ENCODE measurements around the gene AIF1L. TPM values are rescaled to one million over a fixed set of nuclear protein-coding genes. Genes with fewer than 3 reads are reported as not detected.
A peak's percentile ranks its signal among the peaks of the same experiment; 100 is the strongest.
"Not testable (repeated sequence)": the region's sequence is repeated elsewhere in the genome, so short reads cannot be mapped to it uniquely, and the experiment has no call there.

AIF1L gene
- total RNA-seq, 1 donor from 2014 or later = 72.5 TPM

DNA sequence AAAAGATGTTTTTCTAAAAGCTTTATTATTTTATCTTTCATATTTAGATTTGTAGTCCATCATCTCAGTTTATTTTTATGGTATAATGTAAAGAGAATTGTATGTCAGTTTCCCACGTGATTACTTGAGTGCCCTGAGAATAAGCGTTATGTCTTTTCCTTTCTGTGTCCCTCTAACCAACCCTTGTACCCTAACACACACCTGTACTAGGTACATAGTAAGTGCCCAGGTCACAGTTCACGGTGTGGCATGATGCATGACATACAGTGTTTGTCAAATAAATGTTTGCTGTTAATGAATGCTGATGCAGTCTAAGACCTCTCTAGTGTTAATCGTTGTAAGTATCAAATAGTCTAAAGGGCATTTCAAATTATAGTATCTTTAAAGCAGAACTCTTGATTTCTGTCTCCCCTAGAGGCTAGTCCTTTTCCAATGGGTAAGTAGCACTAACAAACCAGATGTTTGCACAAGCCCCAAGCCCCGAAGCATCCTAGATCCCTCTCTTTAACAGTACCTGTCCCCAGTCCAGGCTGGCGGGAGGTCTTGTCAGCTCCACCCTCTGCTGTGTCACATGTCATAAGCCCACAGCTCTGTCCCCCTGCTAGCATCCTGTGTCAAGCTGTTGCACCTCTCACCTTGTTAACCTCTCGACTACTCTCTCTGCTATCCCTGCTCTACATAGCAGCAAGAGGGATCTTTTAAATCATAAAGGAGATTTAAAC is 52.8 kb downstream of the AIF1L start:
- TF ChIP-seq, protein P1, sequence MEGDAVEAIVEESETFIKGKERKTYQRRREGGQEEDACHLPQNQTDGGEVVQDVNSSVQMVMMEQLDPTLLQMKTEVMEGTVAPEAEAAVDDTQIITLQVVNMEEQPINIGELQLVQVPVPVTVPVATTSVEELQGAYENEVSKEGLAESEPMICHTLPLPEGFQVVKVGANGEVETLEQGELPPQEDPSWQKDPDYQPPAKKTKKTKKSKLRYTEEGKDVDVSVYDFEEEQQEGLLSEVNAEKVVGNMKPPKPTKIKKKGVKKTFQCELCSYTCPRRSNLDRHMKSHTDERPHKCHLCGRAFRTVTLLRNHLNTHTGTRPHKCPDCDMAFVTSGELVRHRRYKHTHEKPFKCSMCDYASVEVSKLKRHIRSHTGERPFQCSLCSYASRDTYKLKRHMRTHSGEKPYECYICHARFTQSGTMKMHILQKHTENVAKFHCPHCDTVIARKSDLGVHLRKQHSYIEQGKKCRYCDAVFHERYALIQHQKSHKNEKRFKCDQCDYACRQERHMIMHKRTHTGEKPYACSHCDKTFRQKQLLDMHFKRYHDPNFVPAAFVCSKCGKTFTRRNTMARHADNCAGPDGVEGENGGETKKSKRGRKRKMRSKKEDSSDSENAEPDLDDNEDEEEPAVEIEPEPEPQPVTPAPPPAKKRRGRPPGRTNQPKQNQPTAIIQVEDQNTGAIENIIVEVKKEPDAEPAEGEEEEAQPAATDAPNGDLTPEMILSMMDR (IDR thresholded peaks at IDR 0.05; ENCODE audit: unreplicated experiment) = no peak
- peaks cover 34% of the 10 kb centered on the region for H3K36me3 Mint-ChIP-seq (ENCODE audit: insufficient read depth)
- no peaks in the 10 kb centered on the region for H3K9me3 Mint-ChIP-seq (ENCODE audit: low read depth)
- no peak overlapping the region for H3K4me3 Mint-ChIP-seq (ENCODE audit: low read depth)
- no peaks in the 10 kb centered on the region for H3K27me3 Mint-ChIP-seq
- H3K27ac Mint-ChIP-seq = peak overlapping the region; percentile 35
- H3K4me1 Mint-ChIP-seq (ENCODE audit: low read depth) = no peaks in the 10 kb centered on the region
- DNase-seq (ENCODE audit: low spot score, unreplicated experiment) = no peak

DNA sequence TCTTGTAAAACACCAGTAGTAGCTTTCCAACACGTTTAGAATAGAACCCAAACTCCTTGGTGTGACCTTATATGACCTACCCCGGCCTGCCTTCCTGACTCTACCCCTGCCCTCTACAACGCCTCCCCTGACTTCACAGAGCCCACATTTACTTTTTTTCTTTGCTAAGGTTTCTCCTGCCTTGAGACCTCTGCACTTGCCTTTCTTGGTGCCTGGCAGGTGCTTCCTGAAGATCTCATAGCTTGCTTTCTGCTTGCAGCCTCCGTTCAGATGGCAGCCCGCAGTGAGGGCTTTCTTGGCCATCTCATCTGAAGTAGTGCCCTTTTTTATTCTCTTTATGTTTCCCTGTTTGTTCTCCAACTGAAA is 53.3 kb downstream of the AIF1L start:
- DNase-seq (ENCODE audit: low spot score, unreplicated experiment) = no peak
- Mint-ChIP-seq H3K9me3 (ENCODE audit: low read depth) (no peaks in the 10 kb centered on the region), H3K27me3 (no peaks in the 10 kb centered on the region), H3K27ac (peak overlapping the region; percentile 35), H3K4me1 (ENCODE audit: low read depth) (no peaks in the 10 kb centered on the region), H3K36me3 (ENCODE audit: insufficient read depth) (peaks cover 35% of the 10 kb centered on the region), H3K4me3 (ENCODE audit: low read depth) (no peak overlapping the region)
- TF ChIP-seq, protein P1 (IDR thresholded peaks at IDR 0.05; ENCODE audit: unreplicated experiment) = no peak

DNA sequence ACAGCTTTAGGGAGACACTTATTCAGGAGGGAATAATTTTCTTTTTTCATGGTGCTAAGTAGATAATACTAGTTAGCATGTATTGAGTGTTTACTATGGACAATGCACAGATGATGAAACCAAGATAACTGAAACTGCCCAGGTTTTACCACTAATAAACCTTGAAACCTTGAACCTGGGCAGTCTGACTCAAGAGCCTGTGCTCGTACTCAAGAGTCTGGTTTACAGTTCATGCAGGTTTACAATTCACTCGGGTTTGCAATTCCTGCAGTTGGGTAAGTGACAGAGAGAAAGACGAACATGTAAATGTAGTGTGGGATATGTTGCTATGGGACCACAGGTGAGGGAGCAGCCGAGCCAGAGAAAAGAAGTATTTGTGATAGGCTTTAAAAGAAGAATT is 57.3 kb downstream of the AIF1L start:
- DNase-seq (ENCODE audit: low spot score, unreplicated experiment) = no peak
- Mint-ChIP-seq H3K9me3 (ENCODE audit: low read depth) (no peaks in the 10 kb centered on the region), H3K27me3 (no peaks in the 10 kb centered on the region), H3K4me3 (ENCODE audit: low read depth) (no peak overlapping the region), H3K36me3 (ENCODE audit: insufficient read depth) (peaks cover 40% of the 10 kb centered on the region), H3K4me1 (ENCODE audit: low read depth) (no peaks in the 10 kb centered on the region), H3K27ac (peak overlapping the region; percentile 66)
- TF ChIP-seq, protein P1 (IDR thresholded peaks at IDR 0.05; ENCODE audit: unreplicated experiment) = no peak

DNA sequence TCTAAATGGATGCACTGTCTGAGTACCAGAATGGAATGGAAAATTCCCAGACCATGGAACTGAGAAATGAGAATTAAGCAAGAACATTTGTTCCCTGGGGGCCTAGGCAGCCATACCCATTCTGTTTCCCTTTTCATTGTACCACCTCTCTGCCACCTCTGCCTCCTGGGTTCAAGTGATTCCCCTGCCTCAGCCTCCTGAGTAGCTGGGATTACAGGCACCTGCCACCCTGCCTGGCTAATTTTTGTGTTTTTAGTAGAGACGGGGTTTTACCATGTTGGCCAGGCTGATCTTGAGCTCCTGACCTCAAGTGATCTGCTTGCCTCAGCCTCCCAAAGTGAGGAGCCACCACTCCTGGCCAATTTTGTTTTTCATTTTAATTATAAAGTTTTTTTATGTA is 62.3 kb downstream of the AIF1L start:
- H3K9me3 Mint-ChIP-seq (ENCODE audit: low read depth); H3K27ac Mint-ChIP-seq; H3K4me3 Mint-ChIP-seq (ENCODE audit: low read depth); DNase-seq (ENCODE audit: low spot score, unreplicated experiment); H3K4me1 Mint-ChIP-seq (ENCODE audit: low read depth); H3K27me3 Mint-ChIP-seq: not testable (repeated sequence)
- peaks cover 25% of the 10 kb centered on the region for H3K36me3 Mint-ChIP-seq (ENCODE audit: insufficient read depth)

DNA sequence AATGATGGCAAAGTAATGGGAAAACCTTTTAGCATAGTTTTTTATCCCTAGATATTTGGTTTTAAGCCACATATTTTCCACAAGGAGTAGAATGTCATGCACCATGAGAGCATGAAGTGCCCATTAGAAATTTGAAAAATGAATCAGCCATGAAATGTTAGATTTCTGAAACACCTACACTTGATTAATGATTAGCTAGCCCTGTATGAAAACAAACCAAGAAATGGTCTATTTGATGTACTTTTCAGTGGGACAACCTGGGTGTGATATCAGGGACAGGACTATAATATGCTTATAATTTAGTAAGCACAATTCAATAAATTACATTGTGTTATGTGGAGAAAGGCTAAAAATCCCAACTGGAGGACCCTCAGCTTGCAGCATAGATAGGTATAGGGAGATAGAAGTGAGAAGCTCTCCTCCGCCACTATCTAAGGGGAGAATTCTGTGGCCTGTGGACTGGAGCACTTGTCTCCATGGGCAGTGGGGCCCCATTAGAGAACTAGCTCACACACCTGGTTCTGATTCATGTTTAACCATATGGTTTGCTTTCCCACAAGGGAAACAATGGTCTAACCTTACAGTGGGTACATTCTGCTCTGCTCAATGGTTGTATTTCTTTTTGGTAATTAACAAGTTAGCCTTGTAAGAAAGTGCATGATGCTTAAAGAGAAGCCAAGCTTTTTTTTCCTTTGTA is 64.2 kb downstream of the AIF1L start:
- Mint-ChIP-seq H3K27ac (no peak overlapping the region), H3K9me3 (ENCODE audit: low read depth) (no peaks in the 10 kb centered on the region), H3K4me3 (ENCODE audit: low read depth) (no peak overlapping the region), H3K4me1 (ENCODE audit: low read depth) (no peaks in the 10 kb centered on the region), H3K27me3 (no peaks in the 10 kb centered on the region), H3K36me3 (ENCODE audit: insufficient read depth) (peaks cover 11% of the 10 kb centered on the region)
- DNase-seq (ENCODE audit: low spot score, unreplicated experiment) = no peak
- TF ChIP-seq, protein P1 (IDR thresholded peaks at IDR 0.05; ENCODE audit: unreplicated experiment) = no peak

DNA sequence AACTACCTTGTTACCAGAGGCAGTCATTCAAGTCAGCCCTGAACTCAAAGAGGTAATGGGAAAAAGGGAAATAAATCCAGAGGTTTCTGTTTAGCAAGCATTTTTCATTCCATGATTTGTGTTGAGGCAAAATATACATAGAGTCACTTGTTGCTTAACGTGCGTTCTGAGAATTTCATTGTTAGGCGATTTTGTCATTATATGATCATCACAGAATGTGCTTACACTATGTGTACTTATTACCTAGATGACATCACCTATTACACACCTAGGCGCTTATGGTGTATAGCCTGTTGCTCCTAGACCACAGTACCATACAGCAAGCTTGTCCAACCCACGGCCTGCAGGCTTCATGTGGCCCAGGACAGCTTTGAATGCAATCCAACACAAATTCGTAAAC is 65.3 kb downstream of the AIF1L start:
- TF ChIP-seq, protein P1 (IDR thresholded peaks at IDR 0.05; ENCODE audit: unreplicated experiment) = no peak
- Mint-ChIP-seq H3K9me3 (ENCODE audit: low read depth) (no peaks in the 10 kb centered on the region), H3K27ac (no peak overlapping the region), H3K4me1 (ENCODE audit: low read depth) (no peaks in the 10 kb centered on the region), H3K4me3 (ENCODE audit: low read depth) (no peak overlapping the region), H3K27me3 (no peaks in the 10 kb centered on the region), H3K36me3 (ENCODE audit: insufficient read depth) (peaks cover 11% of the 10 kb centered on the region)
- no peak for DNase-seq (ENCODE audit: low spot score, unreplicated experiment)
